H9 (cell line): ENCODE measurements around the gene ETV4. TPM values are rescaled to one million over a fixed set of nuclear protein-coding genes. Genes with fewer than 3 reads are reported as not detected.

Experiments used
- DNase-seq: peaks from one replicate; pipeline ENCODE4 v3.0.0-alpha.2; 2017
- H2AFZ ChIP-seq: one replicate; pipeline ENCODE4 v1.6.1; 2013; ENCODE audit warnings: mild to moderate bottlenecking, low read length, control low read depth, moderate library complexity
- H2AK5ac ChIP-seq: 2 replicates; pipeline ENCODE4 v1.6.1; 2013; ENCODE audit warnings: low read length, control low read depth, mixed read lengths; ENCODE audit not compliant: insufficient read length
- H2BK120ac ChIP-seq: one replicate; pipeline ENCODE4 v1.6.1; 2013; ENCODE audit warnings: low read depth, mild to moderate bottlenecking, low read length, control low read depth, inconsistent platforms; ENCODE audit not compliant: poor library complexity, severe bottlenecking
- H2BK12ac ChIP-seq: 2 replicates; pipeline ENCODE4 v1.6.1; 2013; ENCODE audit warnings: low read length, control low read depth, mixed read lengths, low read depth; ENCODE audit not compliant: insufficient read length
- H2BK15ac ChIP-seq: 2 replicates; pipeline ENCODE4 v1.6.1; 2013; ENCODE audit warnings: low read depth, low read length, control low read depth
- H2BK20ac ChIP-seq: one replicate; pipeline ENCODE4 v1.6.1; 2013; ENCODE audit warnings: low read depth, mild to moderate bottlenecking, low read length, control low read depth, inconsistent platforms; ENCODE audit not compliant: poor library complexity, severe bottlenecking
- H2BK5ac ChIP-seq: 2 replicates; pipeline ENCODE4 v1.6.1; 2013; ENCODE audit warnings: low read length, control low read depth, mixed read lengths; ENCODE audit not compliant: insufficient read length
- H3K14ac ChIP-seq: 2 replicates; pipeline ENCODE4 v1.6.1; 2013; ENCODE audit warnings: low read length, control low read depth; ENCODE audit not compliant: insufficient read depth
- H3K18ac ChIP-seq: 2 replicates; pipeline ENCODE4 v1.6.1; 2013; ENCODE audit warnings: low read depth, mild to moderate bottlenecking, mixed read lengths, low read length, control low read depth; ENCODE audit not compliant: insufficient read length
- H3K23ac ChIP-seq: 2 replicates; pipeline ENCODE4 v1.6.1; 2013; ENCODE audit warnings: low read length, control low read depth, mixed read lengths, low read depth; ENCODE audit not compliant: insufficient read length
- H3K23me2 ChIP-seq: 2 replicates; pipeline ENCODE4 v1.6.1; 2013; ENCODE audit warnings: low read depth, mild to moderate bottlenecking, mixed read lengths, low read length, control low read depth; ENCODE audit not compliant: insufficient read length, poor library complexity, severe bottlenecking
- H3K27ac ChIP-seq: 2 replicates; pipeline ENCODE4 v1.5.1; 2013; ENCODE audit warnings: low read length, control low read depth, mixed read lengths, low read depth; ENCODE audit not compliant: insufficient read length
- H3K27me3 ChIP-seq: 2 replicates; pipeline ENCODE4 v1.6.1; 2013; ENCODE audit warnings: low read length, control low read depth, inconsistent platforms; ENCODE audit not compliant: insufficient read depth
- H3K4ac ChIP-seq: 2 replicates; pipeline ENCODE4 v1.6.1; 2013; ENCODE audit warnings: low read depth, mild to moderate bottlenecking, control low read depth, inconsistent platforms, low read length, moderate library complexity
- H3K4me1 ChIP-seq: 2 replicates; pipeline ENCODE4 v1.6.1; 2013; ENCODE audit warnings: low read length, control low read depth, inconsistent platforms; ENCODE audit not compliant: insufficient read depth
- H3K4me2 ChIP-seq: 2 replicates; pipeline ENCODE4 v1.6.1; 2013; ENCODE audit warnings: low read length, control low read depth, mixed read lengths; ENCODE audit not compliant: insufficient read length, insufficient read depth
- H3K56ac ChIP-seq: 2 replicates; pipeline ENCODE4 v1.6.1; 2013; ENCODE audit warnings: low read depth, mild to moderate bottlenecking, mixed read lengths, low read length, control low read depth; ENCODE audit not compliant: insufficient read length
- H3K79me1 ChIP-seq: 2 replicates; pipeline ENCODE4 v1.6.1; 2013; ENCODE audit warnings: low read depth, mild to moderate bottlenecking, moderate library complexity, low read length, control low read depth, inconsistent platforms; ENCODE audit not compliant: insufficient read depth, poor library complexity, severe bottlenecking
- H3K79me2 ChIP-seq: 2 replicates; pipeline ENCODE4 v1.6.1; 2013; ENCODE audit warnings: low read length, control low read depth, inconsistent platforms; ENCODE audit not compliant: insufficient read depth
- H3K9ac ChIP-seq: 2 replicates; pipeline ENCODE4 v1.6.1; 2013; ENCODE audit warnings: low read length, control low read depth, mixed read lengths; ENCODE audit not compliant: insufficient read length; ENCODE audit errors: extremely low read depth
- H3K9me3 ChIP-seq: one replicate; pipeline ENCODE4 v1.6.1; 2013; ENCODE audit warnings: low read depth, low read length, inconsistent platforms; ENCODE audit not compliant: control insufficient read depth
- H3T11ph ChIP-seq: one replicate; pipeline ENCODE4 v1.6.1; 2013; ENCODE audit warnings: mild to moderate bottlenecking, low read length, control low read depth, inconsistent platforms
- H4K20me1 ChIP-seq: one replicate; pipeline ENCODE4 v1.6.1; 2013; ENCODE audit not compliant: control insufficient read depth, insufficient read length, insufficient read depth
- H4K5ac ChIP-seq: 2 replicates; pipeline ENCODE4 v1.6.1; 2013; ENCODE audit warnings: low read depth, mild to moderate bottlenecking, mixed read lengths, low read length, control low read depth; ENCODE audit not compliant: insufficient read length
- H4K8ac ChIP-seq: replicated peaks from 2 replicates; pipeline ENCODE4 v1.6.1; 2013; ENCODE audit warnings: low read length, control low read depth, mixed read lengths, low read depth; ENCODE audit not compliant: insufficient read length
- H4K91ac ChIP-seq: 2 replicates; pipeline ENCODE4 v1.6.1; 2013; ENCODE audit warnings: low read depth, mild to moderate bottlenecking, moderate library complexity, mixed read lengths, low read length, control low read depth; ENCODE audit not compliant: insufficient read length
- H3K27ac Mint-ChIP-seq, 3 experiments: 2 replicates in 2 of 3; 3 replicates in 1 of 3; pipeline ENCODE4 v1.8.0; 2020 to 2021; ENCODE audit warnings: mixed read lengths in 3 of 3, mild to moderate bottlenecking in 1 of 3, moderate library complexity in 1 of 3
- H3K27me3 Mint-ChIP-seq: 2 replicates; pipeline ENCODE4 v1.8.0; 2021; ENCODE audit warnings: low read depth, mild to moderate bottlenecking, moderate library complexity, mixed read lengths
- H3K36me3 Mint-ChIP-seq, 3 experiments: 2 replicates in 2 of 3; 3 replicates in 1 of 3; pipeline ENCODE4 v1.8.0; 2020 to 2021; ENCODE audit warnings: low read depth in 3 of 3, mixed read lengths in 3 of 3; ENCODE audit not compliant: insufficient read depth in 1 of 3
- H3K4me1 Mint-ChIP-seq, 2 experiments: 2 replicates each; pipeline ENCODE4 v1.8.0; 2020; ENCODE audit warnings: mixed read lengths in 2 of 2
- H3K4me3 Mint-ChIP-seq, 2 experiments: 2 replicates in 1 of 2; 3 replicates in 1 of 2; pipeline ENCODE4 v1.8.0; 2020 to 2021; ENCODE audit warnings: mild to moderate bottlenecking in 2 of 2, mixed read lengths in 2 of 2, moderate library complexity in 1 of 2
- H3K9me3 Mint-ChIP-seq, 2 experiments: 2 replicates in 1 of 2; 3 replicates in 1 of 2; pipeline ENCODE4 v1.8.0; 2020; ENCODE audit warnings: mild to moderate bottlenecking in 2 of 2, mixed read lengths in 2 of 2, moderate library complexity in 1 of 2
- WGBS: extraction: QIAGEN DNeasy Blood & Tissue Kit; methylation state at CpG from one replicate; pipeline ENCODE4 v1.1.7; 2013; ENCODE audit warnings: missing lambda C conversion rate, low lambda C conversion rate, mixed read lengths; ENCODE audit not compliant: insufficient read length; ENCODE audit errors: extremely low coverage; 5-methylcytosine and 5-hydroxymethylcytosine counted together
- total RNA-seq: library from RNA; stranded (reverse); gene quantifications from 2 replicates; pipeline ENCODE4 v1.2.1, GENCODE V29; 2021
- TF ChIP-seq, protein P1 (sequence below): fragments of 200-600 bp; sonication (generic); conservative IDR thresholded peaks from 3 replicates; pipeline ENCODE4 v1.8.0; 2021; ENCODE audit warnings: antibody characterized with exemption, mild to moderate bottlenecking

ETV4 gene
- total RNA-seq, 1 experiment from 2014 or later = 74.4 TPM

DNA sequence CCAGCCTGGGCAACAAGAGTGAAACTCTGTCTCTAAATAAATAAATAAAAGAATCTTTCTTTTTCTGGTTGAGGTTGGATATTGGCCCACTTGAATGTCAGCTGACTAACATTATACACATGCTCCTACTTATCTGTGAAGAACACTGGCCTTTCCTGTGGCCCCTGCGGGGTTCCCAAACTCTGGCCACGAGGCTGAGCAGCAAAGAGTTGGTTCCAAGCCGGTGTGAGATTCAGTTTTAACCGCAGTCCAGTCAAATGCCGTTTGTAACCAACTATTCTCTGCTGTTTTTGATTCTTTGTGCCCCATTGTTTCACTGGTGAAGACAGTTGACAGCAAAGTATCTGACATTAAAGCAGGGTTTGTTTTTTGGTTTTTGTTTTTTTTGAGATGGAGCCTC lies 11.2 kb downstream of the ETV4 start:
- H3T11ph ChIP-seq = no peak overlapping the region
- H2BK20ac ChIP-seq = no peak overlapping the region
- H3K4ac ChIP-seq = no peak overlapping the region
- H3K18ac ChIP-seq = no peak overlapping the region
- H3K14ac ChIP-seq = no peak overlapping the region
- H4K20me1 ChIP-seq = no peaks in the 10 kb centered on the region
- Mint-ChIP-seq H3K9me3 (no peaks in the 10 kb centered on the region), H3K4me1 (peaks cover 34 to 51% of the 10 kb centered on the region in 2 experiments), H3K27me3 (peaks cover 20% of the 10 kb centered on the region), H3K27ac (no peak overlapping the region), H3K4me3 (no peak overlapping the region), H3K36me3 (peaks cover 8 to 53% (median 20%) of the 10 kb centered on the region in 3 experiments; a peak in 6 of 7 replicates)
- no peak overlapping the region for H2BK12ac ChIP-seq
- H2BK15ac ChIP-seq = no peak overlapping the region
- no peak overlapping the region for H3K56ac ChIP-seq
- no peaks in the 10 kb centered on the region for H3K23me2 ChIP-seq
- no peak overlapping the region for H2AK5ac ChIP-seq
- no peak overlapping the region for H2AFZ ChIP-seq
- no peak overlapping the region for H4K8ac ChIP-seq
- H3K9ac ChIP-seq = no peak overlapping the region
- peaks cover 6% of the 10 kb centered on the region; the same call in 1 of the 2 replicates for H3K4me1 ChIP-seq
- no peak overlapping the region for H3K4me2 ChIP-seq
- H3K79me2 ChIP-seq = peaks cover 3% of the 10 kb centered on the region; the same call in 1 of the 2 replicates
- H3K79me1 ChIP-seq = no peaks in the 10 kb centered on the region
- no peak overlapping the region for H4K91ac ChIP-seq
- no peak for DNase-seq
- H3K27ac ChIP-seq = no peak overlapping the region
- TF ChIP-seq, protein P1, sequence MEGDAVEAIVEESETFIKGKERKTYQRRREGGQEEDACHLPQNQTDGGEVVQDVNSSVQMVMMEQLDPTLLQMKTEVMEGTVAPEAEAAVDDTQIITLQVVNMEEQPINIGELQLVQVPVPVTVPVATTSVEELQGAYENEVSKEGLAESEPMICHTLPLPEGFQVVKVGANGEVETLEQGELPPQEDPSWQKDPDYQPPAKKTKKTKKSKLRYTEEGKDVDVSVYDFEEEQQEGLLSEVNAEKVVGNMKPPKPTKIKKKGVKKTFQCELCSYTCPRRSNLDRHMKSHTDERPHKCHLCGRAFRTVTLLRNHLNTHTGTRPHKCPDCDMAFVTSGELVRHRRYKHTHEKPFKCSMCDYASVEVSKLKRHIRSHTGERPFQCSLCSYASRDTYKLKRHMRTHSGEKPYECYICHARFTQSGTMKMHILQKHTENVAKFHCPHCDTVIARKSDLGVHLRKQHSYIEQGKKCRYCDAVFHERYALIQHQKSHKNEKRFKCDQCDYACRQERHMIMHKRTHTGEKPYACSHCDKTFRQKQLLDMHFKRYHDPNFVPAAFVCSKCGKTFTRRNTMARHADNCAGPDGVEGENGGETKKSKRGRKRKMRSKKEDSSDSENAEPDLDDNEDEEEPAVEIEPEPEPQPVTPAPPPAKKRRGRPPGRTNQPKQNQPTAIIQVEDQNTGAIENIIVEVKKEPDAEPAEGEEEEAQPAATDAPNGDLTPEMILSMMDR = no peak
- H3K27me3 ChIP-seq = no peaks in the 10 kb centered on the region
- H2BK120ac ChIP-seq = no peak overlapping the region
- H2BK5ac ChIP-seq = no peak overlapping the region
- no CpG with 5 or more reads among the region's 5 CpGs for WGBS
- no peak overlapping the region for H4K5ac ChIP-seq
- no peak overlapping the region for H3K23ac ChIP-seq
- no peaks in the 10 kb centered on the region for H3K9me3 ChIP-seq
